CD4-positive, CD25-positive, alpha-beta regulatory T cell (primary cell): ENCODE data around the gene TRHDE. TPM values are rescaled to one million over a fixed set of nuclear protein-coding genes. Genes with fewer than 3 reads are reported as not detected.

Source experiments
- ATAC-seq, 2 donors: fragments of 150-1000 bp; cut with Tn5 transposase; one replicate each; pipeline ENCODE4 v1.10.0; 2021; ENCODE audit warnings: low read depth in 2 of 2, moderate number of reproducible peaks in 2 of 2, moderate library complexity in 1 of 2
- DNase-seq, 3 donors: peaks; one replicate each; pipeline versions ENCODE4 v3.0.0 to v3.0.0-alpha.2; 2012 to 2022; ENCODE audit warnings: mixed read lengths in 1 of 3
- H3K27ac ChIP-seq: one replicate; pipeline ENCODE4 v1.7.0; 2013; ENCODE audit warnings: mild to moderate bottlenecking, low read length; ENCODE audit not compliant: insufficient read depth, poor library complexity, severe bottlenecking
- H3K27me3 ChIP-seq: one replicate; pipeline ENCODE4 v1.7.0; 2013; ENCODE audit warnings: low read length; ENCODE audit not compliant: control insufficient read depth, insufficient read depth
- H3K36me3 ChIP-seq: one replicate; pipeline ENCODE4 v1.7.0; 2013; ENCODE audit warnings: mild to moderate bottlenecking, low read length, moderate library complexity; ENCODE audit not compliant: control insufficient read depth, insufficient read depth
- H3K4me1 ChIP-seq: 2 replicates; pipeline ENCODE4 v1.7.0; 2013; ENCODE audit warnings: mild to moderate bottlenecking, low read length; ENCODE audit not compliant: insufficient read depth, control insufficient read depth, poor library complexity, severe bottlenecking
- H3K4me3 ChIP-seq: one replicate; pipeline ENCODE4 v1.7.0; 2013; ENCODE audit warnings: low read depth, mild to moderate bottlenecking, low read length, moderate library complexity
- H3K9me3 ChIP-seq, 2 experiments: 1 replicate in 1 of 2; 2 replicates in 1 of 2; pipeline ENCODE4 v1.7.0; 2013; ENCODE audit warnings: low read length in 2 of 2, mild to moderate bottlenecking in 1 of 2, moderate library complexity in 1 of 2; ENCODE audit not compliant: control insufficient read depth in 2 of 2
- H3K27ac Mint-ChIP-seq, 3 donors: one replicate each; pipeline ENCODE4 v1.8.0; 2020 to 2022; ENCODE audit warnings: mild to moderate bottlenecking in 3 of 3, mixed read lengths in 3 of 3, moderate library complexity in 2 of 3
- H3K27me3 Mint-ChIP-seq: one replicate; pipeline ENCODE4 v1.8.0; 2022; ENCODE audit warnings: mild to moderate bottlenecking, mixed read lengths
- H3K36me3 Mint-ChIP-seq: one replicate; pipeline ENCODE4 v1.8.0; 2020; ENCODE audit warnings: mixed read lengths
- H3K4me1 Mint-ChIP-seq, 4 donors: one replicate each; pipeline ENCODE4 v1.8.0; 2020 to 2022; ENCODE audit warnings: mixed read lengths in 4 of 4, mild to moderate bottlenecking in 1 of 4
- H3K4me3 Mint-ChIP-seq, 4 donors: one replicate each; pipeline ENCODE4 v1.8.0; 2020 to 2022; ENCODE audit warnings: mild to moderate bottlenecking in 4 of 4, mixed read lengths in 4 of 4, moderate library complexity in 3 of 4
- H3K9me3 Mint-ChIP-seq, 7 donors: one replicate each; pipeline ENCODE4 v1.8.0; 2020 to 2022; ENCODE audit warnings: mixed read lengths in 7 of 7, mild to moderate bottlenecking in 3 of 7, moderate library complexity in 2 of 7
- polyA plus RNA-seq, 4 donors: library from polyadenylated mRNA; unstranded; fragments of 300-500 nt; fragmentation: Illumina TruSeq; gene quantifications; one replicate each; pipeline ENCODE4 v1.2.3, GENCODE V29; 2021
- total RNA-seq: library from RNA; stranded (reverse); gene quantifications from one replicate; pipeline ENCODE4 v1.2.3, GENCODE V29; 2022

TRHDE gene
- total and polyA plus RNA-seq, 5 donors from 2014 or later, result not detected

DNA sequence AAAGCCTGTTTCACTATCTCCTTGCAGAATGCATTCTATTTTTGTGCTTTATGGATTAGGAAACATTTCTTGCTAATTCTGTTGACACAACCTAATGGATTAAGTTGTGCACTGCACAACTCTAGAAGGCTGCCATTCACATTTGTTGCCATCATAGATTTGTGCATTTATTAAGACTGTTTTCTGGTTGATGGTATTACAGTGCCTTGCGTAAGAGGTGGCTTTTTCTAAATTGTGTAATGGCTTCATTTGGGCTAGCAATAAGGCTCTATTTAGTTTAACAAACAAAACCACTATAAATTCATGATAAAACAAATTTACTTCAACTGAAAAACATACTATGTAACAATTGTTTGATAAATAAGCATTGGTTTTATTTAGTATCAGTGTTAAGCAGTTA lies 175.9 kb downstream of the TRHDE start:
- no peaks in the 10 kb centered on the region for H3K27me3 Mint-ChIP-seq
- no peaks in the 10 kb centered on the region for H3K36me3 ChIP-seq
- no peak overlapping the region for H3K27ac ChIP-seq
- ATAC-seq (no peak), DNase-seq (no peak)
- H3K27me3 ChIP-seq, result no peaks in the 10 kb centered on the region
- H3K36me3 Mint-ChIP-seq, result no peaks in the 10 kb centered on the region
- H3K9me3 ChIP-seq, result no peaks in the 10 kb centered on the region
- H3K4me3 Mint-ChIP-seq, result no peak overlapping the region
- H3K4me1 ChIP-seq, result no peaks in the 10 kb centered on the region
- H3K27ac Mint-ChIP-seq, result no peak overlapping the region
- peaks cover 0 to 13% (median 7%) of the 10 kb centered on the region in 7 donors for H3K9me3 Mint-ChIP-seq
- no peak overlapping the region for H3K4me3 ChIP-seq
- no peaks in the 10 kb centered on the region for H3K4me1 Mint-ChIP-seq

DNA sequence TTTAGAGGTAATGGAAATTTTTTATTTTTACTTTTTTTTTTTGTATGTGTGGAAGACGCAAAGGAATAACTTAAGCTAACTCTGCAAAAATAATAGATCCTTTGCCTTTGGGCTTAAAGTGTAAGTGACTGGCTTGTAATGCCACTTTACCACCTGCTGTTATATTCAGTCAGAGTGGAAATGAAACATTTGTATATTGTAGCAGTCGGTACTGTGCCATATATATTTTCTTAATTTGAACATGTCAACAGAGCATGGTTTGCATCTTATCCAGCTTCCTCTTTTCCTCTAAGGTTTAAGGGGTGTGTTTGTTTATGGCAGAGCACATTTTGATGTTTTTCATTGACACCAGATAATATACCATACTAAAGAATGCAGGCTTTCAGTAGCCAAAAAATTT lies 176.6 kb downstream of the TRHDE start:
- ATAC-seq, result no peak
- no peaks in the 10 kb centered on the region for H3K36me3 ChIP-seq
- no peaks in the 10 kb centered on the region for H3K9me3 ChIP-seq
- Mint-ChIP-seq H3K27ac (no peak overlapping the region), H3K27me3 (no peaks in the 10 kb centered on the region), H3K9me3 (peaks cover 0 to 15% (median 7%) of the 10 kb centered on the region in 7 donors), H3K4me3 (no peak overlapping the region), H3K4me1 (no peaks in the 10 kb centered on the region), H3K36me3 (no peaks in the 10 kb centered on the region)
- no peak for DNase-seq
- no peak overlapping the region for H3K4me3 ChIP-seq
- H3K27me3 ChIP-seq, result no peaks in the 10 kb centered on the region
- H3K4me1 ChIP-seq, result no peaks in the 10 kb centered on the region
- no peak overlapping the region for H3K27ac ChIP-seq

DNA sequence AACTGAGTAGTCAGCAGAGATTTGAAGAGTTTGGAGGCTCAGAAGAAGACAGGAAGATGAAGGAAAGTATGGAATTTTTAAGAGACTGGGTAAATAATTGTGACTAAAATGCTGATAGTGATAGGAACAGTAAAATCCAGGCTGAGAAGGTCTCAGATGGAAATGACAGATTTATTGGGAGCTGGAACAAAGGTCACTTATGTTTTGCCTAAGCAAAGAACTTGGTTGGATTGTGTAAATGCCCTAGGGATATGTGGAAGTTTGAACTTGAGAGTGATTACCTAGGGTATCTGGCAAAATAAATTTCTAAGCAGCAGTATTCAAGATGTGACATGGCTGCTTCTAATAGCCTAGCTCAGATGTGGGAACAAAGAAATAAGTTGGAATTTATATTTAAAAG lies 180.9 kb downstream of the TRHDE start:
- H3K9me3 Mint-ChIP-seq, result peaks cover 0 to 15% (median 6%) of the 10 kb centered on the region in 7 donors
- Histone ChIP-seq H3K36me3 (no peaks in the 10 kb centered on the region), H3K27me3 (no peaks in the 10 kb centered on the region), H3K9me3 (no peaks in the 10 kb centered on the region), H3K4me1 (no peaks in the 10 kb centered on the region), H3K4me3 (no peak overlapping the region), H3K27ac (no peak overlapping the region)
- no peaks in the 10 kb centered on the region for H3K4me1 Mint-ChIP-seq
- DNase-seq, result no peak
- no peak overlapping the region for H3K27ac Mint-ChIP-seq
- no peak for ATAC-seq
- no peak overlapping the region for H3K4me3 Mint-ChIP-seq
- H3K27me3 Mint-ChIP-seq, result no peaks in the 10 kb centered on the region
- no peaks in the 10 kb centered on the region for H3K36me3 Mint-ChIP-seq

DNA sequence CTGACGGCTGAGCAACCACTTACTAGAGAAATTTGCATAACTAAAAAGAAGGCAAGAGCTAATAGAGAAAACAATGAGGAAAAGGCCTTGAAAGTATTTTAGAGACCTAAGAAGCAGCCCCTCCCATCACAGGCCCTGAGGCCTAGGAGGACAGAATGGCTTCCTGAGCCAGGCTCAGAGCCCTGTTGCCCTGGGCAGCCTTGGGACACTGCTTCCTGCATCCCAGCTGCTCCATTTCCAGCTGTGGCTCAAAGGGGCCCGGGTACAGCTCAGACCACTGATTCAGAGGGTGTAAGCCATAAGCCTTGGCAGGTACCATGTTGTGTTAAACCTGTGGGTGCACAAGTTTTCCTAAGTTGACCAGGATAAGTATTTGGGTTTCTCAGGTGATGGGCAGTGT lies 181.4 kb downstream of the TRHDE start:
- peaks cover 0 to 15% (median 7%) of the 10 kb centered on the region in 7 donors for H3K9me3 Mint-ChIP-seq
- no peak for DNase-seq

DNA sequence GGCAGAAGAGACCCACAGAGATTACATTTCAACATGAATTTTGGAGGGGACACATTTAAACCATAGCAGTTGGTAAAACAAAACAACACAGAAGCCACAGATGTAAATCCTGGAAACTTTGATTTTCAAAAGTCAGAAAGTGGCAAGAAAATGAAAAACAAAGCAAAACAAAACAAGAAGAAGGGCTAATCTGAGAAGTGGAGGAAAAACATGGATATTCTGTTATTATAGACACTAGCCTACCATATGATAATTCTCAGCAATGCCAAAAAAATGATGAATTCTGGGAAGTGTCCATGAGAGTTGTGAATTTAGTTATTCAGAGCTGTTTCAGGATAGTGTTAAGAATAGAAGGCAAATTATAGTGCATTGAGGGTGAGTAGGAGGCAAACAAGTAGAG lies 192.3 kb downstream of the TRHDE start:
- no peak for ATAC-seq
- no peaks in the 10 kb centered on the region for H3K27me3 Mint-ChIP-seq
- H3K36me3 Mint-ChIP-seq, result no peaks in the 10 kb centered on the region
- H3K27ac ChIP-seq, result no peak overlapping the region
- H3K4me1 ChIP-seq, result no peaks in the 10 kb centered on the region
- H3K4me1 Mint-ChIP-seq, result no peaks in the 10 kb centered on the region
- no peaks in the 10 kb centered on the region for H3K27me3 ChIP-seq
- H3K36me3 ChIP-seq, result no peaks in the 10 kb centered on the region
- DNase-seq, result no peak
- H3K9me3 ChIP-seq, result peaks cover 0 to 3% of the 10 kb centered on the region in 2 experiments
- H3K4me3 Mint-ChIP-seq, result no peak overlapping the region
- no peak overlapping the region for H3K27ac Mint-ChIP-seq
- peaks cover 0 to 15% (median 3%) of the 10 kb centered on the region in 7 donors for H3K9me3 Mint-ChIP-seq
- no peak overlapping the region for H3K4me3 ChIP-seq

More for the DNA sequence above, 181.4 kb downstream of the TRHDE start:
- no peaks in the 10 kb centered on the region for H3K27me3 ChIP-seq
- Mint-ChIP-seq H3K4me1 (no peaks in the 10 kb centered on the region), H3K27me3 (no peaks in the 10 kb centered on the region), H3K27ac (no peak overlapping the region), H3K36me3 (no peaks in the 10 kb centered on the region), H3K4me3 (no peak overlapping the region)
- H3K4me3 ChIP-seq, result no peak overlapping the region
- ATAC-seq, result no peak
- no peaks in the 10 kb centered on the region for H3K4me1 ChIP-seq
- H3K36me3 ChIP-seq, result no peaks in the 10 kb centered on the region
- no peaks in the 10 kb centered on the region for H3K9me3 ChIP-seq
- H3K27ac ChIP-seq, result no peak overlapping the region

DNA sequence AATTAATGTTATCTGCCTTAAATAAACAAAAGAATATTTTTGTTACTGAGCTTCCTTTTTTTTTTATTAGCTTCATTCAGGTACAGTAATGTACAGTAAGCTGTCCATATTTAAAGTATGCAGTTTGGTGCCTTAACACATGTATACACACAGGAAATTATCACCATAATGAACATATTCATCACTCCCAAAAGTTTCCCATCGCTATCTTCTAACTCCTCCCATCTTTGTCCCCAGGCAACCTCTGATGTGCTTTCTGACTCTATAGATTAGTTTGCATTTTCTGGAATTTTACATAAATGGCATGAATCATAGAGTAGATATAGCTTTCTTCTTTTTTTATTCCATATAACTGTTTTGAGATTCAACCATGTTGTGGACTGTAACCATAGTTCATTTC lies 193.0 kb downstream of the TRHDE start:
- Histone ChIP-seq H3K9me3 (peaks cover 0 to 3% of the 10 kb centered on the region in 2 experiments), H3K27me3 (no peaks in the 10 kb centered on the region), H3K4me3 (no peak overlapping the region), H3K4me1 (no peaks in the 10 kb centered on the region), H3K27ac (no peak overlapping the region), H3K36me3 (no peaks in the 10 kb centered on the region)
- Mint-ChIP-seq H3K4me3 (no peak overlapping the region), H3K36me3 (no peaks in the 10 kb centered on the region), H3K27me3 (no peaks in the 10 kb centered on the region), H3K9me3 (peaks cover 0 to 15% (median 3%) of the 10 kb centered on the region in 7 donors), H3K27ac (no peak overlapping the region), H3K4me1 (no peaks in the 10 kb centered on the region)
- DNase-seq (no peak), ATAC-seq (no peak)

DNA sequence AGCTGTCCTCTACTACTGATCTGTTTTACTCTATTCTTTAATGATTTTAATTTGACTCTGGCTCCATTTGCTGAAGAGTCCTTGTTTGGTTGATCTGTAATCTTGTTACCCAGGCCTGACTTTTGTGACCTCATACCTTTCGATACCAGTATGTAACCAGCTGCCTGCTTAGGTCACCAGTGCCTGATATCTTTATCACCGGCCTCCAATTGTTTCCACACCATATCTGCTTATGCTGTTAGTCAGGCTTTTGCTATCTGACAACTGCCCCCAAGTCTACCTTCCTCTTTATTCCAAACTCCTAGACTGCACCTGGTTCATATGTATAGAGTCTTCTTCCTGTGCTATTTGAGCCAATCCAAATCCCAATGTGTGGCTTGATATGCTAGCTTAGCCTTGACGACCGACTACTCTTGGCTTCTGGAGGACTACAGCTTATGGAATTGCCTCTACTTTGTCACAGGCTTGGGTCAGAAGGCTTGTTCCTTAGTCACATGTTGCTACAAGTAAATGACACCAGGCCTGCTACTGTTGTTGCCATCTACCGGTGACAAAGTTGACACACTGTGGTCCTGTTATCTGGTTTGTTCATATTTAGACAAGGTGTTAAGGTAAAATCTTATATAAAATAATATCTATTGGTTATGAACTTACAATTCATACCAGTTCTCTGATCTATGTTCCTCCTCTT lies 193.9 kb downstream of the TRHDE start:
- H3K27ac Mint-ChIP-seq, result no peak overlapping the region

DNA sequence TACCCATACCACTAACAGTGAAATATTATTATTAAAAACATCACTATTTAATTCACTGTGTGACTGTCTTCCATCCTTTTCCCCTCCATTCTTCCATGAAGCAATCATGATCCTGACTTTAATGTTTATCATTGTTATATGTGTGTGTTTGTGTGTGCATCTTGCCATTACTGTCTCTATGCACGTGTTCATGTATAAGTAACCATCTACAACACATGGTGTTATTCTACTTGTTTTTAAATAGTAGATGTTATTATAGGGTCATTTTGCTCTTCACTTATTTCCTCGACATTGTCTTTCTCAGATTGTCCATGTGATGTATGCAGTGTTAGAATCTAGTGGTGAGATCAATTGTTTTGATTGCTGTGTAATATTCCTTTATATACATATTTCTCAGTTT lies 195.8 kb downstream of the TRHDE start:
- H3K36me3 ChIP-seq, result no peaks in the 10 kb centered on the region
- DNase-seq (no peak), ATAC-seq (no peak)
- H3K9me3 ChIP-seq, result peaks cover 0 to 3% of the 10 kb centered on the region in 2 experiments
- no peaks in the 10 kb centered on the region for H3K4me1 Mint-ChIP-seq
- no peak overlapping the region for H3K4me3 Mint-ChIP-seq
- no peaks in the 10 kb centered on the region for H3K4me1 ChIP-seq
- H3K4me3 ChIP-seq, result no peak overlapping the region
- H3K27ac Mint-ChIP-seq, result no peak overlapping the region
- H3K27me3 Mint-ChIP-seq, result no peaks in the 10 kb centered on the region
- H3K27ac ChIP-seq, result no peak overlapping the region
- H3K27me3 ChIP-seq, result no peaks in the 10 kb centered on the region
- H3K36me3 Mint-ChIP-seq, result no peaks in the 10 kb centered on the region
- peaks cover 0 to 9% (median 4%) of the 10 kb centered on the region in 7 donors for H3K9me3 Mint-ChIP-seq

More for the DNA sequence above, 193.9 kb downstream of the TRHDE start:
- Mint-ChIP-seq H3K4me1 (no peaks in the 10 kb centered on the region), H3K9me3 (peaks cover 0 to 15% (median 3%) of the 10 kb centered on the region in 7 donors), H3K27me3 (no peaks in the 10 kb centered on the region), H3K4me3 (no peak overlapping the region), H3K36me3 (no peaks in the 10 kb centered on the region)
- Histone ChIP-seq H3K4me1 (no peaks in the 10 kb centered on the region), H3K27ac (no peak overlapping the region), H3K9me3 (peaks cover 0 to 3% of the 10 kb centered on the region in 2 experiments), H3K4me3 (no peak overlapping the region), H3K36me3 (no peaks in the 10 kb centered on the region), H3K27me3 (no peaks in the 10 kb centered on the region)
- DNase-seq (no peak), ATAC-seq (no peak)
